H1 (cell line): ENCODE measurements around the gene IGSF9. TPM values are rescaled to one million over a fixed set of nuclear protein-coding genes. Genes with fewer than 3 reads are reported as not detected.

Source experiments
- BACH1 ChIP-seq: IDR thresholded peaks from 2 replicates; pipeline ENCODE4 v1.6.1; 2012; ENCODE audit warnings: low read length, improper control_type of control experiment
- CEBPB ChIP-seq: IDR thresholded peaks from 2 replicates; pipeline ENCODE4 v1.6.1; 2012; ENCODE audit warnings: low read depth, low read length
- CHD7 ChIP-seq: fragments of 300-600 bp; sonication (generic); IDR thresholded peaks from 2 replicates; pipeline ENCODE4 v1.7.1; 2012; ENCODE audit warnings: low read length, moderate library complexity, mild to moderate bottlenecking, inconsistent platforms; ENCODE audit not compliant: insufficient replicate concordance
- FOSL1 ChIP-seq: IDR thresholded peaks from 2 replicates; pipeline ENCODE4 v1.6.1; 2011; ENCODE audit warnings: mild to moderate bottlenecking, low read depth, low read length, moderate library complexity; ENCODE audit not compliant: insufficient read depth
- HDAC2 ChIP-seq, 2 experiments: fragments of 300-600 bp in 1 of 2; sonication (generic) in 1 of 2; IDR thresholded peaks; 2 replicates each; pipeline ENCODE4 v1.6.1; 2011 to 2012; ENCODE audit warnings: low read depth in 2 of 2, low read length in 2 of 2, mild to moderate bottlenecking in 2 of 2, moderate library complexity in 2 of 2, borderline replicate concordance in 1 of 2, inconsistent platforms in 1 of 2
- KDM4A ChIP-seq: IDR thresholded peaks from one replicate; pipeline ENCODE4 v1.7.1; 2012; ENCODE audit warnings: low read depth, mild to moderate bottlenecking, moderate library complexity, low read length, inconsistent platforms; ENCODE audit not compliant: severe bottlenecking
- MAX ChIP-seq: IDR thresholded peaks from 2 replicates; pipeline ENCODE4 v1.6.1; 2012; ENCODE audit warnings: inconsistent platforms
- NANOG ChIP-seq: IDR thresholded peaks from 2 replicates; pipeline ENCODE4 v1.6.1; 2011; ENCODE audit warnings: low read length, low read depth, mild to moderate bottlenecking, inconsistent platforms; ENCODE audit not compliant: insufficient read depth, poor library complexity, severe bottlenecking
- RBBP5 ChIP-seq: IDR thresholded peaks from 2 replicates; pipeline ENCODE4 v1.7.1; 2012; ENCODE audit warnings: low read depth, mild to moderate bottlenecking, inconsistent platforms, low read length, moderate library complexity, borderline replicate concordance
- polyA plus RNA-seq, 7 experiments: library from polyadenylated mRNA; depleted of rRNA in 3 of 7; stranded (reverse) in 5 of 7; unstranded in 2 of 7; fragments of >200 nt in 5 of 7; fragments of 200-250 nt in 2 of 7; gene quantifications; 1 replicate in 5 of 7; 2 replicates in 1 of 7; 4 replicates in 1 of 7; pipeline versions ENCODE4 v1.2.1 to v1.2.3, GENCODE V29; 2011 to 2013; ENCODE audit warnings: missing spikeins in 2 of 7, mixed read lengths in 2 of 7
- total RNA-seq: library from RNA; stranded (reverse); fragmentation: NEBNext Ultra II Directional; extraction: Animal tissue kit (Norgen Biotek cat#: 25700); gene quantifications from 2 replicates; pipeline ENCODE4 v1.2.1, GENCODE V29; 2021

The IGSF9 gene
- total and polyA plus RNA-seq, 2 of the 8 experiments (the other 6 are each of a cell fraction or from before 2014, with no cell fraction given): 10.9 to 28.1 TPM

- TF ChIP-seq CHD7: no peak
- TF ChIP-seq FOSL1: no peak
- TF ChIP-seq RBBP5: peak; percentile 84
- TF ChIP-seq NANOG: peak; percentile 37
- TF ChIP-seq HDAC2 (IDR thresholded peaks at IDR 0.05; ENCODE audit: borderline replicate concordance in 1 of 2, low read depth in 2 of 2, low read length in 2 of 2): peak; percentile 59 to 95; a peak in 3 of 4 replicates
- peak; percentile 93 for TF ChIP-seq MAX
- TF ChIP-seq BACH1: peak; percentile 61
- peak; percentile 89 for TF ChIP-seq KDM4A
- TF ChIP-seq CEBPB: no peak
These were observed at the start of gene IGSF9 (continued) for GRCh38 chr1:159945483-159946241.
